DMS53 treated with DMSO at 0.1 percent for 48 hours (cell line): ENCODE results near the gene ATP6V0A4.

Experiments
- DNase-seq: peaks from one replicate; lab custom pipeline; 2025; ENCODE audit not compliant: unreplicated experiment; lab: John Stamatoyannopoulos, UW

The ATP6V0A4 gene

DNA sequence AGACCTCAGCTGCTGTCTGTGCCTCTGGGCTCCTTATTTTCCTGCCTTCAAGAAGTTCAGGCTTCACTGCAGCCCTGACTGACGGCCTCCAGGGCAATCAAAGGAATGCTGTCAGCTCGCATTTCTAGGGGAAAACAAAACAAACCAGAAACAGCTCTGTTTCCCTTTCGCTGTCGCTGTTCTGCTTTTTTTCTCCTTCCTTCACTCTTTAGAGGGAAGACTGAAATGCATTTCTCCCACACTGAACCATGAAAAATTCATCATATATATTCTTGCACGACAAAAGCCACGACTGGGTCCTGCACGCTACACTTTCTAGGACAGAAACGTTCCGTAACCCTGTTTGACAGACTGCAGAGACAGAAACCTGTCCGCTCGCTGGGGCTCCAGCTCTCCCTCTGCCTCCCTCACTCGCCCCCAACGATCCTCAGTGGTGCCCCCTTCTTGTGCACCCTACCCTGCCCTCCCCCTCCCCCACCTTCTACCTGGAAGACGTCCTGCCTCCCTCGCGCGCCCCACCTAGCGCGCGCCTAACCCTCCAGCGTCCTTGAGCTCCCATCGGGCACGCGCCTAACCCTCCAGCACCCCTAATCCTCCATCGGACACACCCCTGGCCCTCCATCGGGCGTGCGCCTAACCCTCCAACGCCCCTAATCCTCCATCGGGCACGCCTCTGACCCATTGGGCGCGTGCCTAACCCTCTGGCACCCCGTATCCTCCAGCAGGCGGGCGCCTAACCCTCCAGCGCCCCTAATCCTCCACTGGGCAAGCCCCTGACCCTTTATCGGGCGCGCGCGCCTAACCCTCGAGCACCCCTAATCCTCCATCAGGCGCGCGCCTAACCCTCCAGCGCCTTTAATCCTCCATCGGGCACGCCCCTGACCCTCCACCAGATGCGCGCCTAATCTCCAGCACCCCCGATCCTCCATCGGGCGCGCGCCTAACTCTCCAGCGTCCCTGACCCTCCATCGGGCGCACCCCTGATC, 134.0 kb downstream of the ATP6V0A4 start:
- no peak for DNase-seq

DNA sequence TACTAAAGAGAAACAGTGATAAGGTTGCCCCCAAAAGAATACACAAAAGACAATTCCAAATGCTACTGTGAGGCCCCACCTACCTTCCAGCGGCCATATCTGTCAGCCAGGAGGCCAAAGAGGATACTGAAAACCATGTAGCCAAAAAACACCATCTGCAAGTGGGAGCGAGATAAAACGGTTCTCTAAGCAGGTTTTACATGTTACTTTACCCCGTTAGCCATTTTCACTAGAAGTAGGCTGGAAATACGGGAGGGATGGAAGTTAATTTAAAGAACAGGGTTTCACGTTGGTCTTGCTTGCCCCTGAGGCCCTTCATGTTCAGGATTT, 135.0 kb downstream of the ATP6V0A4 start:
- no peak for DNase-seq

GRCh38 chr7:138662076-138662990, 135.7 kb downstream of the ATP6V0A4 start:
- DNase-seq, result no peak

DNA sequence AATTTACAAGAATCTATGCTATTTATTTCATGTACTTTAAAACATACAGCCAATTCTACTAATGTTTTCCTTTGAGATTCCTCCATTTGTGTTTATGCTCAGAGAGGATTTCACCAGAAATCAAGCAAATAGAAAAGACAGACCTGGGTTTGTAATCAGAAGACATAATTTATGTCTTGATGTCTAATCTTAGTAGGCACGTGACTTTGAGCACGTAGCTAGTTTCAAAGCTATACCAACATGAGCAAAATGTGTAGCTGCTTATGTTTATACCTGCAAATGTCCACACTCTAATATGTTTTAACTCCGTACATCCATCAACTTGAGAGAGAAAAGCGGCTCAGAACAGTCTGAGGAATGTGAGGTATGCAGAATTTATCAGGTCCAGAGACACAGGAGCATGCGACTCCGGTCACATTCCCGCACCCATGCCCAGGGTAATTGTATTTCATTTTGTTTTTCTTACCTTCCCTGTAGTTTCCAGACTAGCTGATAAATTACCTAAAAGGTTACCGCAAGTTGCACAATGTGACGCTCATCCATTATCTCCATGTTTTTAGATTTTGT, 136.8 kb downstream of the ATP6V0A4 start:
- DNase-seq, result no peak

DNA sequence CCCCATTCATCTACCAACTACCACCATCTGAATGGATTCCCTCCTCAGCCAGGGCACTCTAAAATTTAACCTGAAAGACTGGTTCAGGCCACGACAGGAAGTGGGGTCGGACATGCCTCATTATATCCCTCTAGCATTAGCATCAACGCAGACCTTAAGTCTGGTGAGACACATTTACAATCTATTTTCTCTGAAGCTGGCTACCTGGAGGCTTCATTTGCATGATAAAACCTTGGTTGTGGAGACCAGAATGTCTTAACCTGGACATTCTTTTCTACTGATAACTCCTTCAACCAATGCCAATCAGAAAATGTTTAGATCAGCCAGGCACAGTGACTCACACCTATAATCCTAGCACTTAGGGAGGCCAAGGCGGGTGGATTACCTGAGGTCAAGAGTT, 139.1 kb downstream of the ATP6V0A4 start:
- DNase-seq, result no peak

GRCh38 chr7:138657854-138658386, 140.1 kb downstream of the ATP6V0A4 start:
- DNase-seq, result no peak

- no peak for DNase-seq
Measured at GRCh38 chr7:138656952-138657351, 141.0 kb downstream of the ATP6V0A4 start.
